NT2/D1 (cell line): ENCODE measurements around the gene ABI3BP.

ENCODE experiments used
- DNase-seq: peaks from one replicate; pipeline ENCODE4 v3.0.0-alpha.2; 2011; ENCODE audit warnings: low read depth, low spot score
- H3K27me3 ChIP-seq: 2 replicates; pipeline ENCODE4 v1.6.0; 2011; ENCODE audit warnings: mild to moderate bottlenecking; ENCODE audit not compliant: insufficient read length, insufficient read depth
- H3K36me3 ChIP-seq: 2 replicates; pipeline ENCODE4 v1.6.1; 2011; ENCODE audit warnings: mild to moderate bottlenecking, low read length, mixed read lengths; ENCODE audit not compliant: insufficient read depth, insufficient read length
- H3K4me1 ChIP-seq: 2 replicates; pipeline ENCODE4 v1.5.1; 2011; ENCODE audit not compliant: insufficient read depth, insufficient read length
- H3K4me3 ChIP-seq: 2 replicates; pipeline ENCODE4 v1.5.1; 2011; ENCODE audit warnings: low read depth; ENCODE audit not compliant: insufficient read length
- H3K9ac ChIP-seq: 2 replicates; pipeline ENCODE4 v1.6.0; 2011; ENCODE audit warnings: low read depth; ENCODE audit not compliant: insufficient read length
- H3K9me3 ChIP-seq: 2 replicates; pipeline ENCODE4 v1.5.1; 2011; ENCODE audit warnings: mild to moderate bottlenecking, low read length; ENCODE audit not compliant: insufficient read depth
- SUZ12 ChIP-seq: IDR thresholded peaks from 2 replicates; pipeline ENCODE4 v1.6.1; 2011; ENCODE audit not compliant: insufficient read length, insufficient read depth; ENCODE audit errors: extremely low read depth
- YY1 ChIP-seq: IDR thresholded peaks from 2 replicates; pipeline ENCODE4 v1.6.1; 2011; ENCODE audit not compliant: insufficient read length, insufficient read depth
- ZNF274 ChIP-seq: IDR thresholded peaks from 2 replicates; pipeline ENCODE4 v1.6.1; 2011; ENCODE audit warnings: mild to moderate bottlenecking, low read depth, low read length

ABI3BP gene

GRCh38 chr3:100982710-100983109, 10.5 kb downstream of the ABI3BP start:
- Histone ChIP-seq H3K27me3 (no peaks in the 10 kb centered on the region), H3K4me3 (no peak overlapping the region), H3K9me3 (no peaks in the 10 kb centered on the region), H3K4me1 (no peaks in the 10 kb centered on the region), H3K36me3 (no peaks in the 10 kb centered on the region), H3K9ac (no peak overlapping the region)
- no peak for DNase-seq
- no peak for TF ChIP-seq ZNF274
- no peak for TF ChIP-seq YY1
- no peak for TF ChIP-seq SUZ12

- H3K9ac ChIP-seq, result no peak overlapping the region
- no peak for DNase-seq
- no peak for TF ChIP-seq YY1
- no peak for TF ChIP-seq ZNF274
- TF ChIP-seq SUZ12, result no peak
These were observed 11.9 kb downstream of the ABI3BP start for GRCh38 chr3:100981164-100981911.

GRCh38 chr3:100978011-100978659, 15.1 kb downstream of the ABI3BP start:
- Histone ChIP-seq H3K9me3 (no peaks in the 10 kb centered on the region), H3K4me1 (no peaks in the 10 kb centered on the region), H3K9ac (no peak overlapping the region), H3K27me3 (no peaks in the 10 kb centered on the region), H3K4me3 (no peak overlapping the region), H3K36me3 (no peaks in the 10 kb centered on the region)
- TF ChIP-seq SUZ12 (no peak), ZNF274 (no peak), YY1 (no peak)
- DNase-seq, result no peak

More at GRCh38 chr3:100981164-100981911, 11.9 kb downstream of the ABI3BP start:
- H3K4me3 ChIP-seq, result no peak overlapping the region
- H3K4me1 ChIP-seq, result no peaks in the 10 kb centered on the region
- H3K36me3 ChIP-seq, result no peaks in the 10 kb centered on the region
- no peaks in the 10 kb centered on the region for H3K9me3 ChIP-seq
- no peaks in the 10 kb centered on the region for H3K27me3 ChIP-seq

- Histone ChIP-seq H3K9me3 (no peaks in the 10 kb centered on the region), H3K9ac (no peak overlapping the region), H3K36me3 (no peaks in the 10 kb centered on the region), H3K4me3 (no peak overlapping the region), H3K4me1 (no peaks in the 10 kb centered on the region), H3K27me3 (no peaks in the 10 kb centered on the region)
- DNase-seq, result no peak
- TF ChIP-seq YY1 (no peak), ZNF274 (no peak), SUZ12 (no peak)
These were observed 16.6 kb downstream of the ABI3BP start for GRCh38 chr3:100976611-100977010.

GRCh38 chr3:100975714-100976113, 17.5 kb downstream of the ABI3BP start:
- no peak overlapping the region for H3K4me3 ChIP-seq
- TF ChIP-seq ZNF274, result no peak
- TF ChIP-seq YY1, result no peak
- TF ChIP-seq SUZ12, result no peak
- H3K27me3 ChIP-seq, result no peaks in the 10 kb centered on the region
- no peaks in the 10 kb centered on the region for H3K36me3 ChIP-seq
- H3K9ac ChIP-seq, result no peak overlapping the region
- H3K4me1 ChIP-seq, result no peaks in the 10 kb centered on the region
- no peak for DNase-seq
- no peaks in the 10 kb centered on the region for H3K9me3 ChIP-seq

- DNase-seq, result no peak
- no peaks in the 10 kb centered on the region for H3K27me3 ChIP-seq
- no peaks in the 10 kb centered on the region for H3K36me3 ChIP-seq
- no peaks in the 10 kb centered on the region for H3K4me1 ChIP-seq
- H3K9me3 ChIP-seq, result no peaks in the 10 kb centered on the region
- TF ChIP-seq ZNF274 (no peak), SUZ12 (no peak), YY1 (no peak)
- H3K4me3 ChIP-seq, result no peak overlapping the region
- H3K9ac ChIP-seq, result no peak overlapping the region
These were observed 19.6 kb downstream of the ABI3BP start for GRCh38 chr3:100973594-100973993.

GRCh38 chr3:100972867-100973266, 20.4 kb downstream of the ABI3BP start:
- no peak overlapping the region for H3K9ac ChIP-seq
- TF ChIP-seq ZNF274, result no peak
- TF ChIP-seq YY1, result no peak
- TF ChIP-seq SUZ12, result no peak
- no peak overlapping the region for H3K4me3 ChIP-seq
- no peaks in the 10 kb centered on the region for H3K36me3 ChIP-seq
- DNase-seq, result no peak
- no peaks in the 10 kb centered on the region for H3K4me1 ChIP-seq
- no peaks in the 10 kb centered on the region for H3K9me3 ChIP-seq
- H3K27me3 ChIP-seq, result no peaks in the 10 kb centered on the region
